AG09319 (cell line): ENCODE data around the gene C1RL.

Experiments
- DNase-seq: peaks from one replicate; pipeline ENCODE4 v3.0.0-alpha.2; 2010; ENCODE audit warnings: low read depth; ENCODE audit errors: extremely low read depth
- TF ChIP-seq, protein P1 (sequence below): IDR thresholded peaks from 2 replicates; pipeline ENCODE4 v1.5.1; 2011; ENCODE audit warnings: low read depth, mild to moderate bottlenecking, inconsistent platforms, low read length, moderate library complexity

Gene C1RL

DNA sequence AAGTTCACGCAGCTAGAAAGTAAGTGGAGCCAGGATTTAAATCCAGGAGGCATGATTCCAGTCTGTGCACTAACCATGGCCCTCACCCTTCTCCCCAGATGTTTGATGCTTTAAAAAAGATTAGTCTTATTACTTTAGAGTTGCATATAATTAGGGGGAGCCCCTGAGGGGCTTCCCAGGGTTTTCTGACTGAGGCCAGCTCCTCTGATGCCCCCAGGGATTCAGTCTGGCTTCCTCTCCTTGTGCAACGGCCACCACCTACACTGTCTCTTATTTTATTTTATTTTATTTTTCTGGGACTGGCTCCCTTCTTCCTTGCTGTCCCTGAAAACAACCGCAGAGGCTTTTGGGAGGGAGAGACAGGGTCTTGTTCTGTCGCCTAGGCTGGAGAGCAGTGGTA is 43.8 kb upstream of the C1RL start:
- DNase-seq: no peak
- TF ChIP-seq, protein P1, sequence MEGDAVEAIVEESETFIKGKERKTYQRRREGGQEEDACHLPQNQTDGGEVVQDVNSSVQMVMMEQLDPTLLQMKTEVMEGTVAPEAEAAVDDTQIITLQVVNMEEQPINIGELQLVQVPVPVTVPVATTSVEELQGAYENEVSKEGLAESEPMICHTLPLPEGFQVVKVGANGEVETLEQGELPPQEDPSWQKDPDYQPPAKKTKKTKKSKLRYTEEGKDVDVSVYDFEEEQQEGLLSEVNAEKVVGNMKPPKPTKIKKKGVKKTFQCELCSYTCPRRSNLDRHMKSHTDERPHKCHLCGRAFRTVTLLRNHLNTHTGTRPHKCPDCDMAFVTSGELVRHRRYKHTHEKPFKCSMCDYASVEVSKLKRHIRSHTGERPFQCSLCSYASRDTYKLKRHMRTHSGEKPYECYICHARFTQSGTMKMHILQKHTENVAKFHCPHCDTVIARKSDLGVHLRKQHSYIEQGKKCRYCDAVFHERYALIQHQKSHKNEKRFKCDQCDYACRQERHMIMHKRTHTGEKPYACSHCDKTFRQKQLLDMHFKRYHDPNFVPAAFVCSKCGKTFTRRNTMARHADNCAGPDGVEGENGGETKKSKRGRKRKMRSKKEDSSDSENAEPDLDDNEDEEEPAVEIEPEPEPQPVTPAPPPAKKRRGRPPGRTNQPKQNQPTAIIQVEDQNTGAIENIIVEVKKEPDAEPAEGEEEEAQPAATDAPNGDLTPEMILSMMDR: no peak

DNA sequence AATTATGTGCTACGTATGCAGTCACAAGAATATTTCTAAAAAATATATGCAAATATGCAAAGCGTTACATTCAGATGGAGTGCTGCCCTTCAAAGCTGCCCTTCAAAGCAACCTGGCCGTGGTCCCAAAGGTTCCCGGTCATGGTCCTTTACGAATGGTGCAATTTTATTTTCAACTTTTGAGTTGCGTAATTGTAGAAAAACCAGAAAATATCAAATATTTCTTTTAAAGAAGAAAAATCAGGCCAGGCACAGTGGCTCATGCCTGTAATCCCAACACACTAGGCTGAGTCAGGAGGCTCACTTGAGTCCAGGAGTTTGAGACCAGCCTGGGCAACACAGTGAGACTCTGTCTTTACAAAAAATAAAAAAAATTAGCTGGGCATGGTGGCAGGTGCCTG is 42.5 kb upstream of the C1RL start:
- TF ChIP-seq, protein P1: no peak
- no peak for DNase-seq

DNA sequence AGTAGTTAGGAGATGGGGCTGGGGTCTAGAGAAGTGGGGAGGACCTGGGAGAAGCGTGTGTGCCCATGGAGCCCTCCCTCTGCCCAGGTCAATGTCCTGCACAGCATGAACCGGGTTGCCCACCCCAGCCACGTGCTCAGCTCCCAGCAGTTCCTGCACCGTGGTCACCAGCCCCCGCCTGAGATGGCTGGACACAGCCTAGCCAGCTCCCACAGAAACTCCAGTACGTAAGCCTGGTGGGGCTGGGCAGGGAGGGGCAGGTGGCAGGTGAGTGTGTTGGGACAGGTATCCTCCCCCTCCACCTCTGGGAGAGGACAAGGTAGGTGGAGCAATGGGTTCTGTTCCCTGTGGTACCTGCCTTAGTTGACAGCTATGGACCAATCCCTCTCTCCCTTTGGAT is 41.8 kb upstream of the C1RL start:
- DNase-seq: no peak
- TF ChIP-seq, protein P1: no peak

DNA sequence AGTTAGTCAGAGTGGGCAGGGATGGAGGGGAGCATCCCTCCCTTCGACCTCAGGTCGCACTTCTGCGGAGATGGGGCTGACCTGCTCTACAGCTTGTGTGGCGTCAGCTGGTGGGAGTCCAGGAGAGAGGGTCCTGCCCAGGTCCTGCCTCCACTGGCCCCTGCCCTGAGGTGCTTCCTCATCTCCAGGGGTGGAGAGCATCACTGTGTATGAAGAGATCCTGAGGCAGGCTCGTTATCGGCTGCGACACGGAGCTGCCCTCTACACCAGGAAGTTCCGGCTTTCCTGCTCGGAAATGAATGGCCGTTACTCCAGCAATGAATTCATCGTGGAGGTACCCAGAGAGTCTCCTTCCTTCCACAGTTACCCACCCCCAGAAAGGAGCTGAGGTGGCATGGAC is 41.3 kb upstream of the C1RL start:
- TF ChIP-seq, protein P1: no peak
- no peak for DNase-seq

DNA sequence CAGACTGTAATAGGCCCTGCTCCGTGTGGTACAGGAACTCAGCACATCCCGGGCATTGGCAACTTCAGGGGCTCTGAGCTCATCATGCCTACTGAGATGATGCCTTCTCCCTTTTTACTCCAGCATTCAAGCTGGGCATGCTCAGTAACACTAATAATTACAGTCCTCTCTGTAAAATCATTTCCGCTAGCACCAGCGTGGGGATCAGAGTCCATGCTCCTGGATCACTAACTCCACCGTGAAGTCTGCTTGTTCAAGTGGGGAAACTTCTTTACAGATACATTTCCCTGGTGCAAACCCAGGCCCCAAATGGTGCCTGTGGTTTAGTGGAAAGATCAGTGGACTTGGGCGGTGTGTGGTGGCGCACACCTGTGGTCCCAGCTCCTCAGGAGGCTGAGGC is 37.9 kb upstream of the C1RL start:
- TF ChIP-seq, protein P1: no peak
- DNase-seq: no peak

DNA sequence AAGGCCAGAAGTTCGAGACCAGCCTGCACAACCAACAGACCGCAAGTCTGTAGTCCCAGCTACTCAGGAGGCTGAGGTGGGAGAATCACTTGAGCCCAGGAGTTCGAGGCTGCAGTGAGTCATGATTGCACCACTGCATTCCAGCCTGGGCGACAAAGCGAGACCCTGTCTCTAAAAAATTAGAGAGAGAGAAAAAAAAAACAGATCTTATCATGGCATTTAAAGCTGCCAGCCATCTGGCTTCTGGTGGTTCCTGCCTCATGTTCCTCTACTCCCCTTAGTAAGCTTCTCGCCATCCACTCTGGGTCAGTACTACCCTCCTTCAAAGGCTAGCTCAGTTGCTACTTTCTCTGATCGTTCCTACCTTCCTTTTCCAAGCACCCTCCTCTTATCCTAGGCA is 37.2 kb upstream of the C1RL start:
- no peak for DNase-seq
- TF ChIP-seq, protein P1: no peak

DNA sequence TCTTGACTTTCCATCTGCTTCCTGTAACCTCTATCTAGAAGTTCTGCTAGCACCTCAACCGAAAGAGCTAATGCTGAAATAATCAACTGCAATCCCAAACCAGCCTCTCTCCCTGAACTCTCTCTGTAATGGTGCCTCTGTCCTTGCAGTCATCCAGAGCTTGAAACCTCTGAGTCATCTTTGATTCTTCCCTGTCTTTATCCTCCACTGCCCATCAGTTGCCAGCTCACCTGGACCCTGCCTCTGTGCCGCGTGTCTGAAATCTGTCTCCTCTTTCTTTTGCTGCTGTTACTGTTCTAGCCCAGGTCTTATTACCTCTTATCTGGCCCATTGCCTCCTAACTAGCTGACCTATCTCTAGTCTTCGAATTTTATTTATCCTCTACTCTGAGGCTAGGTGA is 36.7 kb upstream of the C1RL start:
- no peak for DNase-seq
- TF ChIP-seq, protein P1: no peak
